NCI-H2227 treated with DMSO at 0.1 percent for 48 hours (cell line): Measurements from ENCODE around the gene UXS1.

ENCODE experiments used
- DNase-seq: peaks from one replicate; lab custom pipeline; 2025; lab: John Stamatoyannopoulos, UW

UXS1 gene

DNA sequence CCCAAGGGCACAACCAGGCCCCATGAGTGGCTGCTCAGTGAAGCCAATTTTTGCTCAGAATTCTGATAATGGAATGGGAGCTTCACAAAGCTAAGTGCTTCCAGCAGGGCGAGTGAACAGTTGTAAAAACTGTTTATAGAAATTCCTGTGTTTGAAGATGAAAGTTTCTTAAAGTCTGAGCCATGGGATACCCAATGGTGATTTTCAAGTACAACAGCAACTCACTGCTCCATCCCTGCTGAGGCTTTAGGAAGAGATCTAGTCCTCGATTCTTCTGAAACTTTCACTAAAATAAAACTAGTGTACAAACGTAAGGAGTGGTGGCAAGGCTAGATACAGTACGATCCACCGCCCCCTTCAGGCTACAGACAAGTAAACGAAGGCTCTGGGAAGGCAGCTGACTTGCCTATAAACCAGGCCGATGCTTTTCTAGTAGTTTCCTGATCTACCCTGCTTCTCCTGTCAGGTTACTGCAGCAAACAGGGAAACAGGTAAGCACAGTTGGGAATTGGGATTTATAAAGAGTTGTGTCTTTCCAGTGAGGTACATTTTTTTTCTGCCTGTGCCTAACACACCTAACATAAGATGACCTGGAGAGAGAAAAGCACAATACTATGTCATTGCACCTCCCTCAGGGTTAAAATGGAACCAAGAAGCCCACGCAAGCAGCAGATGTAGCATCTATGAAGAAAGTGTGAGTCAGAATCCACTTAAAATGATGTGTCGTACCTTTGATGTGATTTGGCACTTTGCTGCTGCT, 108.7 kb downstream of the UXS1 start:
- DNase-seq: no peak

DNA sequence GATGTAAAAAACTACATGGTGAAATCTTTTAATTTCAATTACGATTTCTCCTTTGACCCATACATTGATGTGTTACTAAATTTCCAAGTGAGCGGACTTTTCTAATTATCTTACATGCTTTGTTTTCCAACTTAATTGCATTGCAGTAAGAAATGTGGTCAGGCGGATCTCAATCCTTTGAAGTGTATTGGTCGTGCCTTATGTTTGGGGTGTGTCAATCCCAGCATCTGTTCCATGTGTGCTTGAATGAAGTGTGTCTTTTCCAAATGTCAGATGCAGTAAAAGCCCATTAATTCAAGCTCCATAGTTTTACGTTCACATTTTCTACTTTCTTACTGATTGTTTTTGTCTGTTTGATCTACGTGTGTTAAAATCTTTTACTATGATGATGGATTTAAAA, 113.1 kb downstream of the UXS1 start:
- DNase-seq: no peak

DNA sequence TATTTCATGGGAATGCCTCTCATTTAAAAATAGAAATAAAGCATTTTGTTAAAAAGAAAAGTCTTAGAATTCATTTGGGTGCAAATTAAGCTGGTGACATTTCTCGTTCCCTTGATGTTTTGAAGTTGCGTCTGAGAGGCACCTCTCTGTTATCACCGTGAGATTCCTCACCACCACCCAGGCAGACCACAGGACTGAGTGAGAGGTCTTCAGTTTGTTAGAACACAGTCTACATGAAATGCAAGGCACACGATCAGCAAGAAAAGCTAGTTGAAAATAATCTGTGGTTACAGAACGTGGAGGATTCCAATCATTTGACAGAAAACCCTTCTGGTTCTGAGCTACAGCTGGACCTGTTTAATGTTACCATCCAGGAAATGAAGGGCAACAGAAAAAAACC, 116.0 kb downstream of the UXS1 start:
- DNase-seq: no peak

DNA sequence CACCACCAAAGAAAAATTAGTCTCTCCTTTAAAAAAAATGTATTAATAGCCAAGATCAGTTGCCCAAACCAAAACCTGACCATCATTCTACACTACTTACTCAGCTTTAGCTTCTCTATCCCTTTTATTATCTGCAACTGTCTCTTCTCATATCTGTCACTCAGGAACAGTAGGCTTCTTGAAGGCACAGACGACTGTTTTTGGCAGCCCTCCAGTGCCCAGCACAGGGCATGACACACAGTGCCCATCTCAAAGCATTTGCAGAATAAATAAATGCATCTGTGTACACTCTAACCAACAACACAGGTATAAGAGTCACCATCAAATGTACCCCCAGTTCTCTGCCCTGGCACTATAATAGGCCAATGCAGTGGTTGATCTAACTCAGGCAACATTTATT, 117.2 kb downstream of the UXS1 start:
- DNase-seq: no peak

DNA sequence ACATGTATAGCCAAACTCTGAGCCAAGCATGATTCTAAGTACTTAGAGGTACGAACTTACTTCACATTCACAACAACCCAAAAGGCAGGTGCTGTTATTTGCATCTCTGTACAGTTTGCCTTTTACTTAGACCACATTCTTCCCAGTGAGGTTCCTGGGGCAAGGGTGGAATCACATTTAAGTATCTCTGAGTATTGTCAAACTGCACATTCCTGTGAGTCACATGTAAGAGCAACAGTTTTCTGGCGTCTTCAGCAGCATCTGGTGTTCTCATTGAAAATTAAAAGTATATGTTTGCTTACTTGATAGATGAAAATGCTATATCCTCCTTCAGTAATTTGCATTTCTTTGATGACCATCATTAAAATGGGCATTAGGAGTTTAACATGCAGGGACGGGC, 119.1 kb downstream of the UXS1 start:
- DNase-seq: no peak

DNA sequence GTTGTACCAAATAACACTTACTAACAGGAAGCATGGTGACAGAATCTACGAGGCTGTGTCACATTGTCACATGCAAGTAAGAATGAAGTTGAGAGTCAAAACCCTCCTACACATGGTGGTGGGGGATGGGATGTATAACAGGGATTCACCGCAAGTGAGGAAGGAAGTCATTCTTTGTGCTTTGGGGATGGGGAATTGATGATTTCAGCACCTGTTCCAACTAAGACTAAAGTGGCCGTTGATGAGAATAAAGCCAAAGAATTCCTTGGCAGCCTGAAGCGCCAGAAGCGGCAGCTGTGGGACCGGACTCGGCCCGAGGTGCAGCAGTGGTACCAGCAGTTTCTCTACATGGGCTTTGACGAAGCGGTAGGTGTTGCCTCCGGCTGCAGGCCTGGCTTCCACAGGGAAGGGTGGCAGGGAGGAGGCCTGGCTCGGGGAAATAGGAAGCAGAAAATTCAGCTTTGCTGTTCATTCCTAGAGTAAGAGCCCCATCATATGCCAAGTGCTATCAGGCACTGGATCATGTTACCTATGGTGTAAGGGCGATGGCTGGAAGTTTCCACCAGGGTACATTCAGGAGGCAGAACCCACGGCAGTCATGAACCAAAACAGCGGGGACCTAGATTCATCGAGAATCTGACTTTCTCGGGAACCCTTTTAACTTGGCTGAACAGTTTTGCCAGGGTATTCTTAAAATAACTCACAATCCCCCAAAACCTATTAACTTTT, 120.3 kb downstream of the UXS1 start:
- DNase-seq: no peak

DNA sequence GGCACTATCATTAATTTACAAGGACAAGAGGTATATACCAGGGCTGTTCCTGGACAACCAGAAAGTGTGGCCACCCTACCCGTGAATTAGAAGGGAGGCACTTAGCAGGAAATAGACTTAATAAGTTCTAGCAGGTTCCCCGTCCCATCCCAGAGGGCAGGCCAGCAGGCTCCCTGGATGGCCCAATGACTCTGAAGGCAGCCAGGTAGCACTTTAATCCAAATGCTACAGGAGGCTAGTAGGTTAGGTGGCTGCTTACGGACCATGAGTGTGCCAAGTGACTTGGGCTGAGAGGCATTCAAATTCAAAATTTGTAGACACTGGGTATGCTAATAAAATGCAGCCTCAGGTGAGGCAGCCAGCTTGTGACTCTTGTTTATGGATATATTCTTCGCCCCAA, 123.9 kb downstream of the UXS1 start:
- no peak for DNase-seq

DNA sequence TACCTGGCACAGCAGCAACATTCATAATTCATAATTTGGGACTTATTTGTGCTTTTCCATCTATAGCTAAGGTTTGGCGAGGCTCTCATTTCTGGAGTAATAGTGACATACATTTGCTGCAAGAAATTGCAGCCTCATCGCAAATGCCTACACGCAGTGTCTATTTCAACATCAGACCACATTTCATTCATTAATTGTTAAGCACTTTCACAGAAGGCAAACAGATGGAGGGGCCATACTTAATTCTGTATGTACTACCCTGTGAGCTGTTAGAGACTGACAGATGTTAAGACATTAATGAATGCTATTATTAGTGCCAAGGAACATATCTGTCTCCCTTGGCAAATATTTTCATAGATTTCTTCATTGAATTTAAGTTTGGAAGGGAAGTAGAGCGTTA, 125.7 kb downstream of the UXS1 start:
- DNase-seq: no peak

DNA sequence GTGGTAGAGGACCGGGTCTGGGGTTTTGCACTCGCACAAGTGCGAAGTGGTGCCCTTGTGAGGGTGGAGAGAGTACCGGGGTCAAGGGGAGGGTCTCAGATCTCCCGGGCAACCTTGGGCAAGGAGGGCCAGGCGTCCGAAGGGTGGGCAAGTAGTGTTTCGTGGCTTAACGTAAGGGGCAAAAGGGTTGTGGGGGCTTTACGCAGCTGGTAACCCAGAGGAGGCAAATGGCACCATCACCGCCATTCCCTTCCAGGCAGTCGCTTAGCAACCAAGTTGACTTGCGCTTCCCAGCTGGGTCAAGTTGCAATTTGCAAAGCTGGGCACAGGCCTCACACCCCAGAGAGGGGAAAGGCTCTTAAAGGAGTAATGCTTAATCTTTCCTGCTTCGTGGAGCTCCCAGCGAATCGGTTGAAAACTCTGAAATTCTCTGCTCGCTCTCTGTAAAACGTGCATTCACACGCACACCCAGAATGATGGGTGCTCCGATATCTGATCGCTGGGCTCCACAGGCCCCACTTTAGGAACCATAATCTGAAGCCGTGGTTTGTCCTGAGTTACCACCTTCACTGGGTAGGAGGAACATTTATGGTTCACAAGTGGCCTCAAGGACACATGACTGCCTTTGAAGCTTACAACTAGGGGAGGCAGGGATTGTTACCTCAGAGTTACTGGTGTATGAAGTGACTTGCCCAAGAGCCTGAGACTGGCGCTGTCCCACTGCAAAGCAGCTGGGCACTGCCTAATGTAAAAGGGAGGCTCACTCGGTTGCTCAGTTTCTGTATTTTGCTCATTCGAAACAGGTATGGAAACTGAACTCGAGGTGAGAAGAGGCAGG, 127.9 kb downstream of the UXS1 start:
- peak; percentile 19 for DNase-seq

DNA sequence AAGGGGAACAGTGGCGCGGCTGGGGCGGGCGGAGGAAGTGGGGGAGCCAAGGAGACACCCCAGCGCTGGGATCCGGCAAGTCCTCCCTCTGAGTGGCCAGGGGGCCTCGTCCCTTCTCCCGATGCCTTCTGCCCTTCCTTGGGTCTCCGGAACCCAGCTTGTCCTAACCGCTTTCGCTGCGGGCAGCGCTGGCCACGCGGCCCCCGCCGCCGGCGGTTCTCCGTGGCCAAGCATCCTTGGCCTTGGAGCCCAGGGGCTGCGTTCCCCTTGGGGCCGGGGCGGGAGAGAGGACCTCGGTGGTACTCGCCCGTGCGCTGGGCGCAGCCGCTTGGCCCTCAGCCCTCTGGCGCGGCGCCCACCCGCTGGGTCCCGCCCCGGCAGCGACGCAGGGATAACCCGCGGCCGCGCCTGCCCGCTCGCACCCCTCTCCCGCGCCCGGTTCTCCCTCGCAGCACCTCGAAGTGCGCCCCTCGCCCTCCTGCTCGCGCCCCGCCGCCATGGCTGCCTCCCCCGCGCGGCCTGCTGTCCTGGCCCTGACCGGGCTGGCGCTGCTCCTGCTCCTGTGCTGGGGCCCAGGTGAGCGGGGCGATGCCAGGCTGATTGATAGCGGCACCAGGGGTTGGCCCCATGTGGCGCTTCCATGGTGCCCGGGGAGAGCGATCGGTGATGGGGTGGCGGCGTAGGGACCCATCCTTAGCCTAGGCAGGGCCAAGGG, 128.7 kb downstream of the UXS1 start:
- no peak for DNase-seq

DNA sequence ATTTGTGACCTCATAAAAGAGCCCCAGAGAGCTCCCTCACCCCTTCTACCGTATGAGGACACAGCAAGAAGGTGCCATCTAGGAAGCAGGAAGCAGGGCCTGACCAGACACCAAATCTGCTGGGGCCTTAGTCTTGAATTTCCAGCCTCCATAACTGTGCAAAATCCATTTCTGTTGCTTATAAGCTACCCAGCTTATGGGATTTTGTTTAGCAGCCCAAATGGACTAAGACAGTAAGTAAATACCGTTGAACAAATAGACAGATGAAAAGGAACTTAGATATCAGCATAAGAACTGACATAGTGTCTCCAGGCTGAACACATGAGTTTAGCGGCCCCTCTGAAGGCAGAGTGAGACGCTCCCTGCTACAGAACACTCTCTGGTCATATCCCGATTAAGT, 130.9 kb downstream of the UXS1 start:
- DNase-seq: no peak

DNA sequence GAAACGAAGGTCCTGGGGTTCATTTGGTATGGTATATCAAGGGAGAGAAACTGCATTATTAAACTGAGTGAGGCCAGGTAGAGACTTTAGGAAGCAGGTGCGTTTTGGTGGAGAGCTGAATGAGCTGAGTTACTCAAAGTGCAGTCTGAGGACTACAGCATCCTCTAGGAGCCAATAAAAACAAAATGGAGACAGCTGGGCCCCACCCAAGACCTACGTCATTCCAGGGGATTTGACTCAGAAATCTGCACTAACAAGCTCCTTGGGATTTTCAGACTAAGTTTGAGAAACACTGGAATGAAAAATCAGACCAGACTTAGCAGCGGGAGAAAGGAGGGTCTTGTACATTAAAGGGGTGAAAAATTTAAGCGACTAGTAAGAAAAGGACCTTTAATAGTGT, 131.5 kb downstream of the UXS1 start:
- DNase-seq: no peak

DNA sequence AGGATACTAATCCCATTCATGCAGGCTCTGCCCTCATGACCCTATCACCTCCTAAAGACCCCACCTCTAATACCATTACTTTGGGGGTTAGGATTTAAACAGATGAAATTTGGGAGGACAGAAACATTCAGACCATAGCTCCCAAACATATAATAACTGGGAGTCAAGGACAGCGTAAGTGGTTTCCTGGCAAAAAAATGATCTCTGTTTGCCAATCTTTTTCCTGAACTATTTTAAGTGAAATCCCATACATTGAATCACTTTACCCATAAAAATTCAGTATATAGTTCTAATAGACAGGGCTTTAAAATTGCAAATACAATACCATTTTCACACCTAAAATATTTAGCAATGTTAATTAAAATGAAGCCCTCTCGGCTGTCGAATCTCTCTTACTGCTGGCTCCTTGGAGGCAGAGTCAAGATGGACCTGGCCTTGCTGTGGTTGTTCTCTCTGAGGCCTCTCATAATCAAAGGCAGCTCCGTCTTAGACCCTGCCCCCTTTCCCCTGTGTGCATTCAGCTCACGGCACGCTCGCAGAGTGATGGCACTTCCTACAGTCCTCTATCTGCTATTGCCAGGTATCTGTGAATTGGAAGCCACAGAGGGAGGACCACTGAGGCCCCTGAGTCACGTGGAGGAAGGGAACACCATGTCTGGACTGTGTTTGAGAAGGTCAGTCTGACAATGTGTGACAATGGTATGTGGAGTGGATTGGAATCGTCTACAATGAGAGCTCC, 132.3 kb downstream of the UXS1 start:
- no peak for DNase-seq

DNA sequence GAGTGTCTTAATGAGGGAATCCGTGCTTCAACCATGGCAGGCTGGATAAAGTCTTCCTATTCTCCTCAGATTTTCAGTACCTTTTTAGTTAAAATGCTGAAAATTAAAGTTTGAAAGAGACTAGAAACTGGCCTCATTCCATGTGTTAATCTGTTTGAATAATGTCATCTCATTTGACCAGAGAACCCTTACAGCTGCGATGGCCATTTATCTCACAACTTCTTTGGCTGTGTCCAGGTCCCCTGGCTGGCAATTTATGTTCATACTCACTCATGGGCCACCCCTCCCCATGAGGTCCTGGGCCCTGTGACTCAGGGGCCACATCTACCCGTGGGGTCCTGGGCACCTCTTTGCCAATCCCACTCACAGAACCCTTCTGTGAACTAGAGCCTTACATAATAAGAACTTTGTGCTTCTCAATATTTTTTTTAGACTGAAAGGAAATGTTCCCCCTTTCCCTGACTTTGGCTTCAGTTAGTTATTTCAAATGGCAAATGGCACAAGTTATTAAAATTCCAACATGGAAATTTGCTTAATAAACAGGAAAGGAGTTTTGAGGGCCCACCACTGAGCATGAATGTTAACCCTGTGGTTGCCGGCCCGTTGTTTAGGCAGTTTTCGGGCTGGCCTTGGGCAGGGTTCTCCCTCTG, 134.6 kb downstream of the UXS1 start:
- DNase-seq: no peak

DNA sequence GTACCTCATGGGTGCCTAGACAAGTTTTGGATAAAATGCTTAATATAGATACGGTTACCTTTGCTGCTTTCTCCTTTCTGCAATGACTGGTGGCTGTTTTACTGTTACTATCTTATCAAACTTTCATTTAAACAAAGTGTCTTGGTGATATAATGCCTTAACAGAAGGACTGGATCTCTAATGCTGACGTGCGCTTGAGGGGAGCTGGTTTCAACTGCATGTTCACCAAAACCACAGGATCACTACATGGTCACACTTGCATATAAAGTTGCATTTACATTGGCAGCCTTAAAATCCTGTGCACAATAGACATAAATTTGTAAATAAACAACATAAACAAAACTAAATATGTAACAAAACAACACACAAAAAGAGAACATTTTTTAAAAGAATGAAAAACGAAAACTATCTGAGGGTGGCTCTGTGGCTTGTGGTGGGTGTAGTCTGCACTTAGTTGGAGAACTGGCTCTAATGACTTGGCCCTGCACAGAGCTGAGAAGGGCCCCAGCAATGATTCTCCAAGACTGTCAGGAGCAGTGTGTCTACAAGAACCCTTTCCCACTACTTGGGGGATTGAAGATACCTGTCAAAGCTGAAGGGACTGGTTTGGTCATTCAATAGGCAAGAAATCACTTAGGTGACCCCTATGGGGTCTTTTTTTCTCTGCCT, 135.5 kb downstream of the UXS1 start:
- no peak for DNase-seq

DNA sequence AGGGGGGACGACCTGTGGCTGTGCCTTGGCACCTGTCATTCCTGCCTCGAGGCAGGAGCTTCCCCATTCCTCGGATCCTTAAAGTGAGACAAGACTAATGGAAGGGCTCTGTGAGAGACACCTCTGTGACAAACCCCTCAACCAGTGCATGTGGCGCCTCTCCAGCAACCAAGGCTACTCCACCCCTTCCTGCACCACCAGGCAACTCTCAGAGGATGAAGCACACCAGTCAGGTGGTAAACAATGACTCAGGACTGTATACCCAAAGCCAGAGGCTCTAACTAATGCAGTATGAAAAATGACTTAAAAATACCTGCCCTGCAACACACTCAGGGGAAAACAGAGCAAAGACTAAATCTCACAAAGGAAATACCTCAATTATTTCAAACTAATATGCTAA, 136.9 kb downstream of the UXS1 start:
- no peak for DNase-seq

DNA sequence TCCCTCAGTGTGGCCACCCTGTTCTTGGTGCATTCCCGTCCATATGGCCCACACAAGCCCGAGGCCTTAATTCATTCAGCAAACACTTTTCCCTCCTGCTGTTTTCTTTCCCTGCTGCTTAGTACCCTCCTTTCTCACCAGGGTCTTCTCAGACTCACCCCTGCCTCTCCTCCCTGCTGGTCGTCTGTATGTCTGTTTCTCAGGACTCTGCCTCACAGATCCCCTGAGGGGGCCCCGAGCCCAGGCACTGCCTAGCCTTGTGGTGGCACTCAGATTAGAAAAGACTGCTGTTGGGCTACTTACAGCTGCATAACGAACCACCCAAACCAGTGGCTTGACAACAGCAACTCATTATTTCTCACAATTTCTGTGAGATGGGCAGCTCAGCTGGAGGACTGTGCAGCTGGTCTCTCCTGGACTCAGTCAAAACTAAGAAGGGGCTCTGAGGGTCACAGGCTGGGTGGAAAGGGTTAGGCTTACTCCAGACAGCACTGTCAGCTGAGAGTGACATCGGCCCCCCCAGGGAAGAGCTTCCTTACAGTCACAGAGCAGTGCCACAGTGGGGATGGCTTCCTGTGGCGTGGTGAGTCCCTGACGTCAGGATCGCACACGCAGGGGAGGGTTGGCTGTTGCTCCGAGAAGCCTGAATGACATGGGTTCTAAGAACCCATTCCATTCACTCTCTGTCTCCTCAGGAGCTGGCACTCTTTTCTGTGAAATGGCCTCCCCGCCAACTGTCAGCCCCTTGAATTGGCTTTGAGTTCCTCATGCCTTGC, 139.0 kb downstream of the UXS1 start:
- DNase-seq: no peak

DNA sequence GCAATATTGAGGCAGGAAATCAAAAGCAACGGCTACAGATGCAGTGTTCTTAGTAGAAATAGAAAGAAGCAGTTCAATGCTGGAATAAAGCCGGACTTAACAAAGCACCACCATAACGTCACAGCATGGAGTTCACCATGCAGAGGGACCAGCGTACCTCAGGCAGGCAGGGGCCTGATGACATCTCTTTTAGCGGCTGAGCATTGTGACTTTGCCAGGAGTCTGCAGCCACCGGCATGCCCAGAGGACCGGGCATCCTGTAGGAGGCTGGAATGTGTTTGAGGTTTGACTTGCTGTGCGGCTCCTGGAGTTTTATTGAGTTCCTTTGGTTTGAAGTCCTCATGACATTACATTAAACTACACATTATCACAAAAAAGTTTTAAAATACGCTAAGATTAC, 139.8 kb downstream of the UXS1 start:
- DNase-seq: no peak

DNA sequence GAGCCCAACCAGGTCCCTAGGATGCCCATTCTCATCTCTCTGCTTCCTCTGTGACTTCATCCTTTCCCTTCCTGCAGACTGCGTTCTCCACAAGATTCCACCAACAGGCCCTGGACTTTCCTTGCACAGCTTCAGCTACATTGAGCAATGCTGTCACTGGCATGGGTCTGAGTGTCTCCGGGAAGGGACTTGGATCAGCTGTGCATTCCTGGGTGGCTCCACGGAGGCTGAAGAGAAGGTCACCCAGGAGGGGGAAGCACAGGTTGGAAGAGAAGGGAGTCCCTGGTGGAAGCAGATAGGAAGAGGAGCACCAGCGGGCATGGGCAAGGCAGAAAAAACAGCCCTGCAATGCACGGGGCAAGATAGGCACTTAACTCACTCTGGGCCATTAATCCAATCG, 140.5 kb downstream of the UXS1 start:
- DNase-seq: no peak

DNA sequence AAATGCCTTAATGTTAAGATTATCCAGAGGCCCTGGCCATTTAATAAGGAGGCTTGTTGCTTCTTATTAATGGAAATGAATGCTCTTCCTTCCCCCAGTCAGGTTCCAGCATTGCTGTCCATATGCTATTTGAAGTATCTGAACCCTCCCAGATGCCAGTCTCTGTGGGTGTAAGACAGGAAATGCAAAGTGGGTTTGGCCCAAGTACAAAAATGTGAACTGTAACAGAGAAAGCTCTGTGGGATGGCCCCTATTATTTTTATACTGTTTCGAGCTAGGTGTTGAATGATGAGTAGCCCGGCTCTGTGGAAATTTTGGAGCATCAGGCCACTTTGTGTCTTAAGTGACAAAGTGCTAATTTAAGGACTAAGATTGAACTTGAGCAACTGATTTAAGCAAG, 141.0 kb downstream of the UXS1 start:
- DNase-seq: no peak
